CD4-positive, alpha-beta T cell treated with Interferon alpha-2 for 1 hour (primary cell): ENCODE results near the gene WDR5.

Source experiments
- DNase-seq, 2 donors: peaks; one replicate each; pipeline ENCODE4 v3.0.0-alpha.2; 2020 to 2022

WDR5 gene

GRCh38 chr9:134174526-134175290 is 38.8 kb downstream of the WDR5 start:
- no peak for DNase-seq

- DNase-seq, result no peak
These were observed 39.5 kb downstream of the WDR5 start for GRCh38 chr9:134175291-134175807.

- no peak for DNase-seq
These were observed 40.1 kb downstream of the WDR5 start for GRCh38 chr9:134175808-134176598.

GRCh38 chr9:134176599-134176968 is 40.7 kb downstream of the WDR5 start:
- DNase-seq, result no peak

- no peak for DNase-seq
These were observed 41.3 kb downstream of the WDR5 start for GRCh38 chr9:134177186-134177585.

GRCh38 chr9:134177624-134178393 is 41.9 kb downstream of the WDR5 start:
- no peak for DNase-seq

- DNase-seq, result no peak
These were observed 42.5 kb downstream of the WDR5 start for GRCh38 chr9:134178394-134178767.

- DNase-seq, result no peak
These were observed 43.1 kb downstream of the WDR5 start for GRCh38 chr9:134178768-134179551.

GRCh38 chr9:134179595-134179917 is 43.7 kb downstream of the WDR5 start:
- no peak for DNase-seq

- no peak for DNase-seq
These were observed 44.3 kb downstream of the WDR5 start for GRCh38 chr9:134179918-134180785.

- DNase-seq, result no peak
These were observed 45.1 kb downstream of the WDR5 start for GRCh38 chr9:134180786-134181647.

GRCh38 chr9:134181648-134182034 is 45.8 kb downstream of the WDR5 start:
- DNase-seq, result peak in 1 of 2 donors; percentile 22

- DNase-seq, result peak in 1 of 2 donors; percentile 14
These were observed 46.7 kb downstream of the WDR5 start for GRCh38 chr9:134182554-134183085.

GRCh38 chr9:134185536-134186011 is 49.7 kb downstream of the WDR5 start:
- peak in 1 of 2 donors; percentile 43 for DNase-seq

GRCh38 chr9:134186471-134187109 is 50.7 kb downstream of the WDR5 start:
- DNase-seq, result no peak

GRCh38 chr9:134187110-134187531 is 51.2 kb downstream of the WDR5 start:
- DNase-seq, result peak in 1 of 2 donors; percentile 26

- DNase-seq, result no peak
These were observed 52.1 kb downstream of the WDR5 start for GRCh38 chr9:134187891-134188385.

GRCh38 chr9:134188386-134189144 is 52.7 kb downstream of the WDR5 start:
- DNase-seq, result no peak

- no peak for DNase-seq
These were observed 53.2 kb downstream of the WDR5 start for GRCh38 chr9:134189145-134189469.
